ENCODE data around the gene EYS.
"Not testable (repeated sequence)": the region's sequence is repeated elsewhere in the genome, so short reads cannot be mapped to it uniquely, and the experiment has no call there.

DNA sequence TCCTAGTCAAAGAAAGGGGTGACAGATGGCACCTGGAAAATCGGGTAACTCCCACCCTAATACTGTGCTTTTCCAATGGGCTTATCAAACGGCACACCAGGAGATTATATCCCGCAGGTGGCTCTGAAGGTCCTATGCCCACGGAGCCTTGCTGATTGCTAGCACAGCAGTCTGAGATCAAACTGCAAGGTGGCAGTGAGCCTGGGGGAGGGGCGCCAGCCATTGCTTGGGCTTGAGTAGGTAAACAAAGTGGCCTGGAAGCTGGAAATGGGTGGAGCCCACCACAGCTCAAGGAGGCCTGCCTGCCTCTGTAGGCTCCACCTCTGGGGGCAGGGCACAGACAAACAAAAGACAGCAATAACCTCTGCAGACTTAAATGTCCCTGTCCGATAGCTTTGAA is 1258.9 kb downstream of the EYS start:
- TF ChIP-seq, protein P1, sequence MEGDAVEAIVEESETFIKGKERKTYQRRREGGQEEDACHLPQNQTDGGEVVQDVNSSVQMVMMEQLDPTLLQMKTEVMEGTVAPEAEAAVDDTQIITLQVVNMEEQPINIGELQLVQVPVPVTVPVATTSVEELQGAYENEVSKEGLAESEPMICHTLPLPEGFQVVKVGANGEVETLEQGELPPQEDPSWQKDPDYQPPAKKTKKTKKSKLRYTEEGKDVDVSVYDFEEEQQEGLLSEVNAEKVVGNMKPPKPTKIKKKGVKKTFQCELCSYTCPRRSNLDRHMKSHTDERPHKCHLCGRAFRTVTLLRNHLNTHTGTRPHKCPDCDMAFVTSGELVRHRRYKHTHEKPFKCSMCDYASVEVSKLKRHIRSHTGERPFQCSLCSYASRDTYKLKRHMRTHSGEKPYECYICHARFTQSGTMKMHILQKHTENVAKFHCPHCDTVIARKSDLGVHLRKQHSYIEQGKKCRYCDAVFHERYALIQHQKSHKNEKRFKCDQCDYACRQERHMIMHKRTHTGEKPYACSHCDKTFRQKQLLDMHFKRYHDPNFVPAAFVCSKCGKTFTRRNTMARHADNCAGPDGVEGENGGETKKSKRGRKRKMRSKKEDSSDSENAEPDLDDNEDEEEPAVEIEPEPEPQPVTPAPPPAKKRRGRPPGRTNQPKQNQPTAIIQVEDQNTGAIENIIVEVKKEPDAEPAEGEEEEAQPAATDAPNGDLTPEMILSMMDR (conservative IDR thresholded peaks at IDR 0.05; ENCODE audit: low read length): not testable (repeated sequence)
- TF ChIP-seq EZH2phosphoT487 (IDR thresholded peaks at IDR 0.05; ENCODE audit: borderline replicate concordance): not testable (repeated sequence)

Measured in Loucy (cell line).